GM18499 (cell line): ENCODE data around the gene PARVB.

Experiments used
- ATAC-seq: cut with Tn5 transposase; IDR thresholded peaks from one replicate; pipeline ENCODE4 v1.9.1; 2021; ENCODE audit warnings: moderate number of reproducible peaks; ENCODE audit not compliant: insufficient read depth, unreplicated experiment

The PARVB gene

GRCh38 chr22:44126807-44127206, 102.7 kb downstream of the PARVB start:
- ATAC-seq, result no peak

DNA sequence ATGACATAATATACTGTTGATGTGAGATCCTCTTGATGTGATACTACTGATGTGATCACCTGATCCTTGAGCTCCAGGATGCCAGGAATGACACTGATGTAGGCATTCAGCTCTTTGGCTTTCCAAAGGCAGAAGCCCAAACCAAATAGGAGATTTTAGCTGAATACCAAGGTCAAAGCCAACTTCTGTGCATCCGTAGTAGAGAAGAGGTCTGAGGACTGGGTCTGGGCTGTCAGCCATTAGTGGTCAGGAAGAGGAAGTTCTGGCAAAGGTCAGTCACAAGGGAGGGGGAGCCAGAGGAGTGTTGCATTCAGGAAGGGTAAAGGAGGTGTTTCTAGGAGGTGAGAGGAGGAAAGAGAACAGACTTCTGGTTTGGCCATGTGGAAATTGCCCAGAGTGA, 103.3 kb downstream of the PARVB start:
- ATAC-seq, result no peak

DNA sequence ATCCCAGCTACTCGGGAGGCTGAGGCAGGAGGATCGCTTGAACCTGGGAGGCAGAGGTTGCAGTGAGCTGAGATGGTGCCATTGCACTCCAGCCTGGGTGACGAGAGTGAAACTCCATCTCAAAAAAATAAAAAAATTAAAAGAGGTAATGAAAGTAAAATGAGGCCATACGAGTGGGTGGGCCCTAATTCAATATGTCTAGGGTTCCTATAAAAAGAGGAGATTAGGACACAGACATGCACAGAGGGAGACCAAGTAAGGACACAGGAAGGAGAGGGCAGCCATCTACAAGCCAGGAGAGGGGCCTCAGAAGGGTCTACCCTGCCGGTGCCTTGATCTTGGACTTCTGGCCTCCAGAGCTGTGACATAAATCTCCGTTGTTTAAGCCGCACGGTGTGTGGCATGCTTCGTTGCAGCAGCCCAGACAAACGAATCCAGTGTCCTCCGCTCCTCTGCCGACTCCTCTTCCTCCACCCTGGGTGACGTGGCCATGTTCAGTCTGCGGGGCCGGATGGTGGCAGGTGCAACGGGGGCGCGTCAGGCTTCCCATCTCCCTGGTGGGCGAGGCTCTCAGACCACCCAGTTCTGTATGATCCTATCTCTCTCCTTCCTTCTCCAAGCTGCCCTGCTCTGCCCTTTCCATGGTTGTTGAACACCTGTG, 105.0 kb downstream of the PARVB start:
- ATAC-seq, result no peak

DNA sequence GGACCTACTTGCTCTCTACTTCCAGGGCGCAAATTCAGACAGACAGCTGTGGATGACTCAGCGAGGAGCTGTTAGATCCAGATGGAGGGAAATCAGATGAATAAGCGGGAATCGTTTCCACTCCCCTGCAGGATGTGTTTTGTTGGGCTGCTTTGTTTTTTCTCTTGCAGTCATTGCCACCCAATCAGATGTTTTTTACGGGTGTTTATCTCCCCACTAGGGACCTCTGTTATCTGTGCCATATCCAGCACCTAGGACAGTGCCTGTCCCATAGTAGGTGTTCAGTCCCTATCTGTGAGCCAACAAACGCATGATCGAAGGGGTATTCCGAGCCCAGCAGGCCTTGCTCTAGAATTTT, 105.5 kb downstream of the PARVB start:
- no peak for ATAC-seq

GRCh38 chr22:44130076-44130711, 106.1 kb downstream of the PARVB start:
- ATAC-seq, result no peak

GRCh38 chr22:44131412-44131811, 107.3 kb downstream of the PARVB start:
- ATAC-seq, result no peak

- no peak for ATAC-seq
Observed at GRCh38 chr22:44131989-44132685, 108.0 kb downstream of the PARVB start.

DNA sequence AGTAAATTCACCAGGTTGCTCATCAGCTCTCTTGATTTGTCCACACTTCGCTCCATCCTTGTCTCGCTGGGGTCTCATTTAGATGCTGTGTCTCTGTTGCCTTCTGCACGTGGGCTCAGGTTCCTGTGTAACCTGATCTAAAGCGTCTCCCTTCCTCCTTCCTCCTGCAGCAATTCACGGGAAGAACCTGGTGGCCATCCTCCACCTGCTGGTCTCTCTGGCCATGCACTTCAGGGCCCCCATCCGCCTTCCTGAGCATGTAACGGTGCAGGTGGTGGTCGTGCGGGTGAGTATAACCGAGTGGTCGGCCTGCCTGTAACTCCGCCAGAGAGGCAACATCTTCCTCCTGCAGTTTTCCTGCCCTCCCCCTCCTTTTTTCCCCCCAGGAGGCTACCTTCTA, 108.6 kb downstream of the PARVB start:
- ATAC-seq, result no peak

DNA sequence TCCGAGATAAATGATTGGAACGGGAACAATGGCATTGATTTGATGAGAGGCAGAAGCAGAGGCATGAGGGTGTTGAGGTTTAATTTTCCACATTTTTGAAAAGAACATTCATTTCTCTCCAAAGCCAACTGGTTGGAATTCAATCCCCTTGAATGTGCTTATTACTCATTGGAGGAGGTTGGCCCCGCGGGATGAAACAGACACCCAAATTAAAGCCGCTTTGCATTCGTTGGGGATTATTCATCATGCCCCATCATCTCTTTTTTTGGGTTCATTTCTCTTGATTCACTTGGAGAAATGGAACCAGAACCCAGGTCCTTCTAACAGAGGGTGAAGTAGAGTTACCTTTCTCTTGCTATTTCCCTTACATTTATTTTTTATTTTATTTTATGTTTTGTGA, 109.1 kb downstream of the PARVB start:
- ATAC-seq, result no peak

GRCh38 chr22:44133901-44134571, 109.9 kb downstream of the PARVB start:
- no peak for ATAC-seq

DNA sequence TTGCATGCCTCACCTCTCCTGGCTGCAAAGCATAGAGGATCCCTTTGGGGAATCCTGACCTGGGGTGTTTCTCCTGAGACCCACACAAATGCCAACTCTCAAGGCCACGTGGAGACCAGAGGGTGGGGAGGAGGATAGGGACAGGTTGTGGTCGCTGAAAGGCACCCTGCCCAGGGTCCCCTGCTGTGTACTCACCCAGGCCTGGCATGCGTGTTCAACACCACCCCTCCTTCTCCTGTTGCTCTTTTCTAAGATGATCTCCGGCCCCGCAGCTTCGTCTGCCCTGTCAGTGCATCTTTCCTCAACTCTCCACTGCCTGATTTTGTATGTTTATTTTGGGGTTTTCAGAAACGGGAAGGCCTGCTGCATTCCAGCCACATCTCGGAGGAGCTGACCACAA, 112.0 kb downstream of the PARVB start:
- ATAC-seq, result no peak

- no peak for ATAC-seq
Observed at GRCh38 chr22:44136786-44137185, 112.7 kb downstream of the PARVB start.

GRCh38 chr22:44137415-44137814, 113.3 kb downstream of the PARVB start:
- ATAC-seq, result no peak

- ATAC-seq, result no peak
Observed at GRCh38 chr22:44139773-44140172, 115.7 kb downstream of the PARVB start.

GRCh38 chr22:44142421-44143104, 118.5 kb downstream of the PARVB start:
- ATAC-seq, result no peak

- no peak for ATAC-seq
Observed at GRCh38 chr22:44143105-44143474, 119.0 kb downstream of the PARVB start.

GRCh38 chr22:44143579-44143978, 119.5 kb downstream of the PARVB start:
- no peak for ATAC-seq

- no peak for ATAC-seq
Observed at GRCh38 chr22:44144046-44144569, 120.0 kb downstream of the PARVB start.

- no peak for ATAC-seq
Observed at GRCh38 chr22:44145544-44145943, 121.4 kb downstream of the PARVB start.

DNA sequence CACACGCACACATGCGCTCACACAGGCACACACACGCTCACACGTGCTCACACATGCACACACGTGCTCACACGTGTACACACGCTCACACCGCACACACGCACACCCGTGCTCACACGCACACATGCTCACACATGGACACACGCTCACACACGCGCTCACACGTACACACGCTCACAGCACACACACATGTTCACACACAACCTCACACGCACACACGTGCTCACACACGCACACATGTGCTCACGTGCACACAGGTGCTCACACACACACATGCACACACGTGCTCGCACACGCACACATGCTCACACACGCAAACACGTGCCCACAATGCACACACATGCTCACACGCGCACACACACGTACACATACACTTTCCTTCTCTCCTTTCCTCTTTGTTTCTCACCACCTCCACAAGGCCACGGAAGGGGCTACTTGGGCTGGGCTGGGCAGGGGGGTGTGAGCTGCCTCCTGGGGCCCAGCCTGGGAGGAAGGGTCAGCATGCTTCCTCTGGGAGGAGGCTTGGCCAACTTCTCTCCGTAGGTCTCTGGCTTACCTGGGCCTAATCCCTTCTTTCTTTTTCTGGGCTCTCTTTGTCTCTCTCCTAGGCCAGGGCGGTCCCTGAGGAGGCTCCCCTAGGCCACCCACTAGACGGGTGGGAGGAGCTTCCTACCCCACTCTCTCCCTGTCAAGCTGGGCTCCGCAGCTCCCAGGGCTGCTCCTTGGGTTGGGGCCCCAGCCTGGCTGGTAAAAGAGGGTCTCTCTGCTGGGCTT, 122.2 kb downstream of the PARVB start:
- no peak for ATAC-seq
